Right cardiac atrium (tissue), 5 donors: ENCODE data around the gene LINC00237. TPM values are rescaled to one million over a fixed set of nuclear protein-coding genes. Genes with fewer than 3 reads are reported as not detected.

Source experiments
- ATAC-seq, 2 donors: fragments of 200-7000 bp; cut with Tn5 transposase; one replicate each; pipeline versions ENCODE4 v1.8.0 to v1.9.1; 2020; ENCODE audit warnings: moderate library complexity in 2 of 2, mild to moderate bottlenecking in 1 of 2
- DNase-seq, 3 donors: peaks; one replicate each; pipeline ENCODE4 v3.0.0-alpha.2; 2020
- H3K27ac ChIP-seq: one replicate; pipeline ENCODE4 v1.5.1; 2013; ENCODE audit warnings: mild to moderate bottlenecking, low read length, control low read depth, moderate library complexity
- H3K27me3 ChIP-seq: one replicate; pipeline ENCODE4 v1.6.1; 2013; ENCODE audit not compliant: control insufficient read depth, insufficient read depth
- H3K4me1 ChIP-seq: one replicate; pipeline ENCODE4 v1.6.1; 2013; ENCODE audit warnings: low read length; ENCODE audit not compliant: control insufficient read depth, insufficient read depth
- H3K4me3 ChIP-seq: one replicate; pipeline ENCODE4 v1.5.1; 2013; ENCODE audit warnings: low read length, control low read depth
- H3K9me3 ChIP-seq: one replicate; pipeline ENCODE4 v1.6.1; 2013; ENCODE audit warnings: low read length; ENCODE audit not compliant: control insufficient read depth
- WGBS: extraction: QIAGEN DNeasy Blood & Tissue Kit; methylation state at CpG from one replicate; pipeline ENCODE4 v1.1.7; 2013; 5-methylcytosine and 5-hydroxymethylcytosine counted together
- intact Hi-C, 4 donors: fragments of 100-400 bp; cut with DNase I; formaldehyde crosslinking; loops; one replicate each; pipeline versions ENCODE4 v1.11.0 to v1.14.0; 2022 to 2023
- polyA plus RNA-seq: library from polyadenylated mRNA; stranded (reverse); fragments of 200-250 nt; gene quantifications from one replicate; pipeline ENCODE4 v1.2.3, GENCODE V29; 2013
- total RNA-seq, 4 donors: library from RNA; stranded (reverse); fragmentation: NEBNext Ultra II Directional; extraction: Animal tissue kit (Norgen Biotek cat#: 25700); gene quantifications; one replicate each; pipeline ENCODE4 v1.2.1, GENCODE V29; 2021
- donor health status: healthy with polysubstance abuse.
- donor health status: DM: no; HTN: yes; CAD: no.
- donor health status: DM: no; HTN: no; CAD: no.
- donor health status: DM: no; HTN: yes; CAD: no; lungs with severe emphysema.
- donor health status: DM: yes; HTN: yes; CAD: no.

The LINC00237 gene
- total and polyA plus RNA-seq, 5 donors, result not detected

DNA sequence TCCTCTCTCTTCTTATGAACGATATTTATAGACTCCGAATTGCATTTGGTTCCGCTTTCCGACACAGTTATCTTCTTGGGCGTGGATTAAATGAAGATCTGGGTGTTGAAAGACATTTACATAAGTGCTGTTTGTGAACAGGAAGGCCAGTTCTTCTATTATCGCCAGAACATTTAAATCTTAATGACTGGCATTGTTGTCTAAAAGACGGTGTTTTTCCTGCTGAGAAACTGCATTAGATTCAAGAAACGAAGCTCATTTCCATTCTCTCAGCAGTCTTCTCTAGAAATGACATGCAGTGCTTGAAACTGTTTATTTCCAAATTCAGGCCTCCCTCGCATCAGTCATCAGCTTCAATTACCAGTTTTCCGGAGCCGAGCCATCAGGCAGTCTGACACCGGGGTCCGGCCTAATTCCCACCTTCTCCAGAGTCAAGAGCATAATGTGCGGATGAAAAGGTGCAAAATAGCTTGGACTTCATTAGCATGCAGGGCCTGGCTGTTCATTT lies 16.0 kb downstream of the LINC00237 start:
- Histone ChIP-seq H3K9me3 (no peaks in the 10 kb centered on the region), H3K27ac (no peak overlapping the region), H3K4me1 (no peaks in the 10 kb centered on the region), H3K4me3 (no peak overlapping the region), H3K27me3 (peaks cover 13% of the 10 kb centered on the region)
- 21% methylated on average over 14 of the region's 14 CpGs for WGBS
- intact Hi-C loops, result no loop called here
- ATAC-seq, result no peak
- no peak for DNase-seq

DNA sequence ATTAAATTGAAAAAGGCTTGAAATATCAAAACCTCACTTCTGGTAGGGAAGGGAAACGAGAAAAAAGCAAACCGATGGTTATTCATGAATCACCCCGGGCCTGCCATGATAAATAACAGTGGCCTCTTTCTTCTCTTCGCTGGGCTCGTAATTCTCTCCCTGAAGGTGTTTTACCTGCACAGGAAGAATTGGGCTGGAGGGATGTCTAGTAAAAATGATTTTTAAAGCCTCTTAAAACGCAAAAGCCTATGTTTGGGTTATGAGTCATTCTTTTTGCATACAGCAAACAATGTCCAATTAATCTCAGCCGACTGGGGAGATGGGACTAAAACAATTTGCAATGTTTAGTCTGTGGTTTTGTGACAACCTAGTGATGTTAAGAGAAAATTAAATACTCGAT lies 16.8 kb downstream of the LINC00237 start:
- DNase-seq (no peak), ATAC-seq (no peak)
- 54% methylated on average over 8 of the region's 8 CpGs for WGBS
- Histone ChIP-seq H3K9me3 (no peaks in the 10 kb centered on the region), H3K4me3 (no peak overlapping the region), H3K27me3 (peaks cover 13% of the 10 kb centered on the region), H3K27ac (no peak overlapping the region), H3K4me1 (no peaks in the 10 kb centered on the region)
- intact Hi-C loops, result no loop called here

DNA sequence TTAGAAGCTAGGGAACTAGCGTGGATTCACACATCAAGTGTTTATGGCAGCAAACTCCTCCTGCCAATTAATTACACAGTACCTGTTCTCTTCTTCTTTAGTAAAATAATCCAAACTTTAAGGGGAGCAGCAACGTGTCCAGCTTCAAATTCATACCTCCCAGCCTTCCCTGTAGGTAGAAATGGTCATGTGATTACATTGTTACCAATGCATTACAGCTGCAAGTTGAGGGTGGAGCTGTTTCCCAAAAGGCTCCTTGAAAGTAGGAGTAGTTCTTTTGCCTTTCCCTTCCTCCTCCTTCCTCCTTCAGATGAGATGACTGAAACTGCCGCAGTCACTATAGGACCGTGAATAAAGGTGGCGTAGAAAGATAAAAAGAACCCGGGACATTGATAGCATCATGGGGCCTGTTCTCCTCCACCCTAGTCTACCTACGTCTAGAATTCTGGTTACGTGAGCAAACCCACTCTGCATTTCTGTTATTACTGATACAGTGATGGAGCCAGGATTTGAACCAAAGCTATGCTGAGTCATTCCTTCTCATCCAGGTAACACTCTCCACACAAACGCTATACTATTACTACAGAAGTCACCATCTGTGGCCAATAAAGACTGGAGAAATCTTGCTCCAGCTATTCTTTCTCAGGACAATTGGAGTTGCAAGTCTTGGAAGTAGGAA lies 18.2 kb downstream of the LINC00237 start:
- no peak for ATAC-seq
- peaks cover 13% of the 10 kb centered on the region for H3K27me3 ChIP-seq
- 75% methylated on average over 9 of the region's 9 CpGs for WGBS

DNA sequence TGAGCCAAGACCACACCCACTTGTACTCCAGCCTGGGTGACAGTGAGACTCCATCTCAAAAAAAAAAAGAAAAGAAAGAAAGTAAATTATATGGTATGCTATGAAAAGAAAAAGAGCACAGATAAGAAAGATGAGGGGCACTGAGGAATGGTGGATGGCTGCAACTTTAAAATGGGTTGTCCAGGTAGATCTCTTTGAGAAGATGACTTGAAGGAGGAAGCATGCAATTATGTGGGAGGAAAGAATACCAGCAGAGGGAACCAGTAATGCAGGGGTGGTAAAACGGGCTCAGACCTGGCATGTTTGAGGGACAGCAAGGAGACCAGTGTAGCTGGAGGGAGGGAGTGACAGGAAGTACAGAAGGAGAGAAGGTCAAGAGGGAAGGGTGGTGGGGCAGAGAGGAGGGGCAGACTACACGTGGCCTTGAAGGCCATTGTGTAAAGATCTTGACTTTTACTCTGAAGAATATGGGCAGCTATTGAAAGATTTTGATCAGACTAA lies 22.3 kb downstream of the LINC00237 start:
- Histone ChIP-seq H3K27me3 (peaks cover 7% of the 10 kb centered on the region), H3K27ac (no peak overlapping the region), H3K4me3 (no peak overlapping the region), H3K4me1 (no peaks in the 10 kb centered on the region), H3K9me3 (no peaks in the 10 kb centered on the region)
- 33% methylated on average over 2 of the region's 2 CpGs for WGBS
- intact Hi-C loops, result no loop called here
- no peak for DNase-seq
- ATAC-seq, result no peak

More for the DNA sequence above, 18.2 kb downstream of the LINC00237 start:
- H3K9me3 ChIP-seq, result no peaks in the 10 kb centered on the region
- no peak overlapping the region for H3K27ac ChIP-seq
- intact Hi-C loops, result no loop called here
- H3K4me3 ChIP-seq, result no peak overlapping the region
- DNase-seq, result no peak
- H3K4me1 ChIP-seq, result no peaks in the 10 kb centered on the region

DNA sequence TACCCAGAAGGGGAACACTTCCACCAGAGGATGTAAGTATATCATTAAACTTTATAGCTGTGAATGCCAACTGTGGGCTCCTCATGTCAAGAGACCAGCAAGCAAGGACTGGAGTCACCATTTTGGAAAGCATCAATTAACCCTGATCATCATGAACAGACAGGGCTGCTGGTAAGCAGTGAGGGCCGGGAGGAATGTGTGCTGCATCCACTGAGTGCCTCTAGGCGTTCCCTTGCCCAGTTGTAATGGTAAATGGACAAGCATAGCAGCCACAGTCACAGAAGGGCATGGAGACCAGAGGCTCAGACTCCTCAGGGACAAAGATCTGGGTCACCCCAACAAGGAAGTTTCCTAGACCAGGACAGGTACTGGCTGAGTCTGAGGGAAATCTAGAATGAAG lies 23.6 kb downstream of the LINC00237 start:
- H3K4me3 ChIP-seq, result no peak overlapping the region
- peaks cover 5% of the 10 kb centered on the region for H3K27me3 ChIP-seq
- intact Hi-C loops, result no loop called here
- ATAC-seq (no peak), DNase-seq (no peak)
- no peak overlapping the region for H3K27ac ChIP-seq
- no peaks in the 10 kb centered on the region for H3K4me1 ChIP-seq
- WGBS, result 57% methylated on average over 2 of the region's 2 CpGs
- no peaks in the 10 kb centered on the region for H3K9me3 ChIP-seq

DNA sequence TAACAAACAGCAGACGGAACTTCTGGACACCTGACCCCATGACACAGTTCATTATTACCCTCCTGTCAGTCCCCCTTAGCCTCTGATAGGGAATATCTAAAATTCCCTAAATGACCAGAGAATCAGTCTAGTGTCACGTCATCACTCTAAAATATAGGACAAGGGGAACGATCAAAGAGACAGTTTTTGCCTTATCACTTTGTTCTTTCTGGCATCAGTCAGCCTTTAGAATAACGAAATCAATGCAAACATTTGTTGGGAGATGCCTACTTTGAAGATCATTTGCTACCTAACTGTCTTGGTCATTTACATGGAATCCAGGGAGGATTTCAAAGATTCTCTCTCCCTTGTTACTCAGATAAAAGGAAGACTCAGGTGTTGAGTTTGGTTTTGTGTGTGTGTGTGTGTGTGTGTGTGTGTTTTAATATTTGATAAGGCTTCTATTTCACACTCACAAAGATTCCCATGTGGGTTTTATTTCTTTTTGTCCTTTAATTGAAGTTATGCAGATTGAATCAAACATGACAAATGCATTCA lies 28.3 kb downstream of the LINC00237 start:
- intact Hi-C loops, result no loop called here
- H3K9me3 ChIP-seq, result no peaks in the 10 kb centered on the region
- H3K27me3 ChIP-seq, result no peaks in the 10 kb centered on the region
- ATAC-seq, result no peak
- 30% methylated on average over 4 of the region's 4 CpGs for WGBS
- H3K4me1 ChIP-seq, result no peaks in the 10 kb centered on the region
- H3K4me3 ChIP-seq, result no peak overlapping the region
- no peak overlapping the region for H3K27ac ChIP-seq
- DNase-seq, result no peak

DNA sequence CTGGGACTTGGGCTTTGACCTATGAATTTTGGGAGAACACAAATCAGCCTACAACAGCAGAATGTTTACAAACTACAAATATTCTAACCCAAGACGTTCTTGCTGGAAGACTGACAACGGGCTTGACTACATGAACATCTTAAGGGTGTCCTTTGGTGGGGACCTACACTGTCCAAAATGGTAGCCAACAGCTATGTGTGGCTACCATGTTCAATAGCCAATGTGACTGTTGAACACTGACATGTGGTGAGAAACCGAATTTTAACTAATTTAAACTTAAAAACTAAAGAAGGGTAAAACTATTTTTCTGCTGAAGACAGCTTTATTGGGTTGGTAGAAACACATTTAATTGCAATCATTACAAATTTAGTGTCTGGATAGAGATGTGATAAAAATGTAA lies 30.1 kb downstream of the LINC00237 start:
- H3K4me1 ChIP-seq, result no peaks in the 10 kb centered on the region

DNA sequence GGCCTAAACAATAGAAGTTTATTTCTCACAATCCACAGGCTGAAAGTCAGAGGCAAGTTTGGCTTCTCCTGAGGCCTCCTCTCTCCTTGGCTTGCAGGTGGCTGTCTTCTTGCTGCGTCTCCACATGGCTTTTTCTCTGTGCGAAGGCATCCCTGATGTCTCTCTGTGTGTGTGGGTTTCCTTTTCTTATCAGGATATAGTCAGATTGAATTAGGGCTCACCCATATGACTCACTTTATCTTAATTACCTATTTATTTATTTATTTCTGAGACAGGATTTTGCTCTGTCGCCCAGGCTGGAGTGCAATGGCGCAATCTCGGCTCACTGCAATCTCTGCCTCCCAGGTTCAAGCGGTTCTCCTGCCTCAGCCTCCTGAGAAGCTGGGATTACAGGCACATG lies 30.7 kb downstream of the LINC00237 start:
- Histone ChIP-seq H3K4me1 (no peaks in the 10 kb centered on the region), H3K4me3 (no peak overlapping the region), H3K27me3 (no peaks in the 10 kb centered on the region), H3K9me3 (no peaks in the 10 kb centered on the region), H3K27ac (no peak overlapping the region)
- DNase-seq (no peak), ATAC-seq (no peak)
- intact Hi-C loops, result no loop called here
- WGBS, result 76% methylated on average over 6 of the region's 6 CpGs

More for the DNA sequence above, 30.1 kb downstream of the LINC00237 start:
- no peaks in the 10 kb centered on the region for H3K9me3 ChIP-seq
- 74% methylated on average over 3 of the region's 3 CpGs for WGBS
- H3K27ac ChIP-seq, result no peak overlapping the region
- DNase-seq, result no peak
- ATAC-seq, result no peak
- intact Hi-C loops, result no loop called here
- H3K4me3 ChIP-seq, result no peak overlapping the region
- H3K27me3 ChIP-seq, result no peaks in the 10 kb centered on the region

DNA sequence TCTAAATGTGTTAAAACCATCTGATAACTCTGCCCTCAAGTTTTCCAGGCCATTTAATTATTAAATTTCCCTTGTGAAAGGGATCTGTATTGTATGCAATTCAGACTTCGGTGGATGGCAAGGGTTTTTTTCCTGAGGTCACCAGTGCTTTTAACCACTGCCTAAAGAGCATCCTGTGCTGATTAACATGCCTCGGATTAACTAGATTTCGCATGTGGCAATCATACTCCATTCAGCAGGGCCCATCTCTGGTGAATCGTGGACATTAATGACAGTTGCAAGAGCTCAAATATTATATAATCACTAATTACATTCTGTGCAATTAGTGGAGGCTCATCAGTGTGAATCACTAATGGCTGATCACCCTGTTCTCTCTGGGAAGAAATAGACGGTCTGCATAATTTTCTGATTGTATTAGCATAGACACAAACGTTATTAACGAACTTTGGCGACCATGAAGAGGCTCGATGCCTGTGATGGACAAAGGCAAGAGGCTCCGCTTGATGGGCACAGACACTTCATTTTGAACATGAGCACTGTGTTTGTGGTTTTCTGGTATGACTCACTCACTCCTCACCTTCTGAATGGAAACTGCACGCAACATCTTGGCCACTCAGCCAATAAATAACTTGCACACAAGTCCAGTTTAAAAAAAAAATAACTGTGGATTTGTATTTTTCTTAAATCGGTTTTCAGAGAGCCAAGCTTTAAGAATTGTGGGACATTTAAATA lies 31.4 kb downstream of the LINC00237 start:
- Histone ChIP-seq H3K27ac (no peak overlapping the region), H3K27me3 (no peaks in the 10 kb centered on the region), H3K9me3 (no peaks in the 10 kb centered on the region), H3K4me1 (no peaks in the 10 kb centered on the region), H3K4me3 (no peak overlapping the region)
- 73% methylated on average over 12 of the region's 12 CpGs for WGBS
- DNase-seq (no peak), ATAC-seq (no peak)
- intact Hi-C loops, result no loop called here

DNA sequence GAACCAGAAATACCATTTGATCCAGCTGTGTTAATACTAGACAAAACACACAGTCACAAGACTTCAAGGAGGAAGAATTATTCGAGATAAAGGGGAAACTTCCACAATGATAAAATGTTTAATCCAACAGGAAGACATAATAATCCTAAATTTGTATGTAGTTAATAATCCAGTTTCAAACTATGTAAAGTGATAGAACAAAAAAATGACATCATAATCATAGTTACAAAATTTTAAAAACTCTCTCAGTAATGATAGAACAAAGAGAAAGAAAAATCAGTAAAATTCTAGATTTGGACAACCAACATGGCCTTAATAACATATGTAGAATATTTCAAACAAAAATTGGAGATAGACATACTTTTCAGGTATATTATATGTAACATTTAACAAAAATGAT lies 38.9 kb downstream of the LINC00237 start:
- H3K4me3 ChIP-seq, result no peak overlapping the region
- no peak for DNase-seq
- no peak overlapping the region for H3K27ac ChIP-seq
- H3K9me3 ChIP-seq, result no peaks in the 10 kb centered on the region
- no peaks in the 10 kb centered on the region for H3K4me1 ChIP-seq
- intact Hi-C loops, result no loop called here
- no peaks in the 10 kb centered on the region for H3K27me3 ChIP-seq
- WGBS, result 50% methylated on average over 1 of the region's 1 CpG
- ATAC-seq, result no peak

DNA sequence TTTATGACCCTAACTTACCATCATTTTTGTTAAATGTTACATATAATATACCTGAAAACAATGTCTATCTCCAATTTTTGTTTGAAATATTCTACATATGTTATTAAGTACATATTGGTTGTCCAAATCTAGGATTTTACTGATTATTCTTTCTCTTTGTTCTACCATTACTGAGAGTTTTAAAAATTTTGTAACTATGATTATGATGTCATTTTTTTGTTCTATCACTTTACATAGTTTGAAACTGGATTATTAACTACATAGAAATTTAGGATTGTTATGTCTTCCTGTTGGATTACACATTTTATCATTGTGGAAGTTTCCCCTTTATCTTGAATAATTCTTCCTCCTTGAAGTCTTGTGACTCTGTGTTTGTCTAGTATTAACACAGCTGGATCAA lies 41.2 kb downstream of the LINC00237 start:
- intact Hi-C loops, result no loop called here
- Histone ChIP-seq H3K9me3 (no peaks in the 10 kb centered on the region), H3K27ac (no peak overlapping the region), H3K4me3 (no peak overlapping the region), H3K4me1 (no peaks in the 10 kb centered on the region), H3K27me3 (no peaks in the 10 kb centered on the region)
- DNase-seq (no peak), ATAC-seq (no peak)
